HEK293 (cell line): ENCODE measurements around the gene ACTR1A.
A peak's percentile ranks its signal among the peaks of the same experiment; 100 is the strongest.

ENCODE experiments used
- AEBP2 ChIP-seq: fragments of 450-650 bp; formaldehyde crosslinking; IDR thresholded peaks from 2 replicates; pipeline ENCODE4 v1.5.1; 2016; ENCODE audit warnings: missing biosample characterization, missing genetic modification characterization, borderline replicate concordance
- CTCF ChIP-seq: fragments of 450-650 bp; formaldehyde crosslinking; IDR thresholded peaks from 2 replicates; pipeline ENCODE4 v1.5.1; 2016; ENCODE audit warnings: missing biosample characterization, missing genetic modification characterization
- INSM2 ChIP-seq: fragments of 450-650 bp; formaldehyde crosslinking; IDR thresholded peaks from 2 replicates; pipeline ENCODE4 v1.5.1; 2016; ENCODE audit warnings: missing biosample characterization, missing genetic modification characterization
- KLF1 ChIP-seq: fragments of 450-650 bp; formaldehyde crosslinking; IDR thresholded peaks from 2 replicates; pipeline ENCODE4 v1.5.1; 2016; ENCODE audit warnings: missing biosample characterization, missing genetic modification characterization
- MZF1 ChIP-seq: fragments of 450-650 bp; formaldehyde crosslinking; IDR thresholded peaks from 2 replicates; pipeline ENCODE4 v1.5.1; 2017; ENCODE audit warnings: missing biosample characterization, missing genetic modification characterization, borderline replicate concordance
- PRDM1 ChIP-seq: fragments of 450-650 bp; formaldehyde crosslinking; IDR thresholded peaks from 2 replicates; pipeline ENCODE4; 2016; ENCODE audit warnings: missing biosample characterization, missing genetic modification characterization
- RBAK ChIP-seq: fragments of 450-650 bp; formaldehyde crosslinking; IDR thresholded peaks from 2 replicates; pipeline ENCODE4 v1.5.1; 2016; ENCODE audit warnings: missing biosample characterization, missing genetic modification characterization
- SALL2 ChIP-seq: fragments of 450-650 bp; formaldehyde crosslinking; IDR thresholded peaks from 2 replicates; pipeline ENCODE4 v1.5.0; 2017; ENCODE audit warnings: missing biosample characterization, mild to moderate bottlenecking, missing genetic modification characterization, borderline replicate concordance
- SCRT1 ChIP-seq: fragments of 450-650 bp; formaldehyde crosslinking; IDR thresholded peaks from 2 replicates; pipeline ENCODE4 v1.5.1; 2016; ENCODE audit warnings: missing biosample characterization, missing genetic modification characterization, borderline replicate concordance
- TRIM28 ChIP-seq: IDR thresholded peaks from 2 replicates; pipeline ENCODE4 v1.6.1; 2011; ENCODE audit warnings: low read length, control low read depth, borderline replicate concordance
- ZBTB11 ChIP-seq: fragments of 450-650 bp; formaldehyde crosslinking; conservative IDR thresholded peaks from 2 replicates; pipeline ENCODE4 v1.5.1; 2016; ENCODE audit warnings: low read depth, missing biosample characterization, missing genetic modification characterization
- ZEB2 ChIP-seq: fragments of 450-650 bp; formaldehyde crosslinking; IDR thresholded peaks from 2 replicates; pipeline ENCODE4 v1.5.1; 2016; ENCODE audit warnings: missing biosample characterization, missing genetic modification characterization
- ZFP37 ChIP-seq: fragments of 450-650 bp; formaldehyde crosslinking; IDR thresholded peaks from 2 replicates; pipeline ENCODE4 v1.5.1; 2016; ENCODE audit warnings: missing biosample characterization, missing genetic modification characterization
- ZNF184 ChIP-seq: fragments of 450-650 bp; IDR thresholded peaks from 2 replicates; pipeline ENCODE4 v1.5.1; 2018; ENCODE audit warnings: missing biosample characterization, mild to moderate bottlenecking, missing genetic modification characterization
- ZNF239 ChIP-seq: fragments of 450-650 bp; formaldehyde crosslinking; IDR thresholded peaks from 2 replicates; pipeline ENCODE4 v1.5.1; 2016; ENCODE audit warnings: missing biosample characterization, missing genetic modification characterization
- ZNF37A ChIP-seq: fragments of 450-650 bp; IDR thresholded peaks from 2 replicates; pipeline ENCODE4 v1.5.1; 2018; ENCODE audit warnings: missing biosample characterization, missing genetic modification characterization
- ZNF391 ChIP-seq: fragments of 450-650 bp; formaldehyde crosslinking; IDR thresholded peaks from 2 replicates; pipeline ENCODE4 v1.5.1; 2016; ENCODE audit warnings: low read depth, missing biosample characterization, missing genetic modification characterization, borderline replicate concordance
- ZNF449 ChIP-seq: fragments of 450-650 bp; formaldehyde crosslinking; IDR thresholded peaks from 2 replicates; pipeline ENCODE4 v1.5.1; 2017; ENCODE audit warnings: missing biosample characterization, mild to moderate bottlenecking, missing genetic modification characterization, moderate library complexity
- ZNF530 ChIP-seq: fragments of 450-650 bp; formaldehyde crosslinking; IDR thresholded peaks from 2 replicates; pipeline ENCODE4 v1.5.1; 2016; ENCODE audit warnings: low read depth, missing biosample characterization, missing genetic modification characterization
- ZNF596 ChIP-seq: fragments of 450-650 bp; IDR thresholded peaks from 2 replicates; pipeline ENCODE4 v1.5.0; 2018; ENCODE audit warnings: missing biosample characterization, mild to moderate bottlenecking, missing genetic modification characterization, moderate library complexity
- ZNF600 ChIP-seq: fragments of 450-650 bp; formaldehyde crosslinking; IDR thresholded peaks from 2 replicates; pipeline ENCODE4 v1.5.1; 2016; ENCODE audit warnings: missing biosample characterization, missing genetic modification characterization
- ZNF624 ChIP-seq: fragments of 450-650 bp; formaldehyde crosslinking; IDR thresholded peaks from 2 replicates; pipeline ENCODE4 v1.5.1; 2017; ENCODE audit warnings: missing biosample characterization, missing genetic modification characterization
- ZNF747 ChIP-seq: fragments of 450-650 bp; formaldehyde crosslinking; IDR thresholded peaks from 2 replicates; pipeline ENCODE4 v1.5.1; 2016; ENCODE audit warnings: missing biosample characterization, missing genetic modification characterization
- ZNF768 ChIP-seq: fragments of 450-650 bp; formaldehyde crosslinking; IDR thresholded peaks from 2 replicates; pipeline ENCODE4 v1.5.1; 2018; ENCODE audit warnings: missing biosample characterization, mild to moderate bottlenecking, missing genetic modification characterization
- ZNF776 ChIP-seq: fragments of 450-650 bp; formaldehyde crosslinking; IDR thresholded peaks from 2 replicates; pipeline ENCODE4 v1.5.0; 2017; ENCODE audit warnings: missing biosample characterization, missing genetic modification characterization, borderline replicate concordance
- ZSCAN18 ChIP-seq: fragments of 450-650 bp; formaldehyde crosslinking; IDR thresholded peaks from 2 replicates; pipeline ENCODE4 v1.5.1; 2016; ENCODE audit warnings: missing biosample characterization, missing genetic modification characterization
- ZSCAN23 ChIP-seq: fragments of 450-650 bp; formaldehyde crosslinking; IDR thresholded peaks from 2 replicates; pipeline ENCODE4 v1.5.1; 2016; ENCODE audit warnings: missing biosample characterization, missing genetic modification characterization
- ZXDB ChIP-seq: fragments of 450-650 bp; formaldehyde crosslinking; IDR thresholded peaks from 2 replicates; pipeline ENCODE4 v1.5.1; 2016; ENCODE audit warnings: missing biosample characterization, missing genetic modification characterization

The ACTR1A gene

GRCh38 chr10:102461187-102462054 lies 41.1 kb downstream of the ACTR1A start (continued):
- TF ChIP-seq ZBTB11 (tag by site-specific recombination) (peak; percentile 64), ZNF747 (tag by site-specific recombination) (no peak), ZSCAN23 (tag by site-specific recombination) (no peak), TRIM28 (no peak), RBAK (tag by site-specific recombination) (no peak), ZNF391 (tag by site-specific recombination) (peak; percentile 88; the same call in 1 of the 2 replicates), ZNF596 (tag by site-specific recombination) (no peak), ZNF624 (tag by site-specific recombination) (no peak), KLF1 (no peak), ZFP37 (tag by site-specific recombination) (0 out of 2 replicates have a peak, but pooled peaks have one; percentile 67), ZNF184 (tag by site-specific recombination) (no peak), CTCF (no peak), ZEB2 (tag by site-specific recombination) (peak; percentile 88), MZF1 (no peak), SCRT1 (tag by site-specific recombination) (peak; percentile 97), AEBP2 (tag by site-specific recombination) (no peak), ZNF776 (tag by site-specific recombination) (no peak), ZNF600 (tag by site-specific recombination) (peak; percentile 62), ZNF37A (tag by site-specific recombination) (no peak), ZNF449 (tag by site-specific recombination) (no peak; the same call in 1 of the 2 replicates), INSM2 (0 out of 2 replicates have a peak, but pooled peaks have one; percentile 31), PRDM1 (tag by site-specific recombination) (no peak), SALL2 (tag by site-specific recombination) (no peak), ZNF239 (tag by site-specific recombination) (no peak), ZSCAN18 (tag by site-specific recombination) (0 out of 2 replicates have a peak, but pooled peaks have one; percentile 26), ZNF530 (tag by site-specific recombination) (no peak), ZNF768 (no peak), ZXDB (tag by site-specific recombination) (peak; percentile 88)
